NCI-H146 treated with DMSO at 0.1 percent for 48 hours (cell line): ENCODE measurements around the gene VIT.

Experiments
- DNase-seq: peaks from one replicate; lab custom pipeline; 2025; ENCODE audit not compliant: unreplicated experiment; lab: John Stamatoyannopoulos, UW

The VIT gene

DNA sequence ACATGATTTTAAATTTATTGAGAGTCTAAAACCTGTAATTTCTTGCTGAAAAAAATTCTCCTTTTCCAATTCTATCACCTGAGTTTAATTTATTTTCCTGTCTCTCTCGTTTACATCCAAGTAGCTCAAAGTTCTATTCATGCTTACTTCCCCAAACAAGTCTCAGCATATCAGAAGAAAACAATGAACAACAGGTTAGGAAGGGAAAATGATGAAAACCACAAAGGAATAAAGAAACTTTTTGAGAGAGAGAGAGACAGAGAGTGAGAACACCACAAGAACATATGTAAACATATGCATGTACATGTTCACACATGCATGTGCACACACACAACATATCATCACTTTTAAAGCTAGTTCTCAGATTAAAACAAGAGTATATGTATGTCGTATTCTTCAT lies 157.7 kb downstream of the VIT start:
- DNase-seq, result no peak

DNA sequence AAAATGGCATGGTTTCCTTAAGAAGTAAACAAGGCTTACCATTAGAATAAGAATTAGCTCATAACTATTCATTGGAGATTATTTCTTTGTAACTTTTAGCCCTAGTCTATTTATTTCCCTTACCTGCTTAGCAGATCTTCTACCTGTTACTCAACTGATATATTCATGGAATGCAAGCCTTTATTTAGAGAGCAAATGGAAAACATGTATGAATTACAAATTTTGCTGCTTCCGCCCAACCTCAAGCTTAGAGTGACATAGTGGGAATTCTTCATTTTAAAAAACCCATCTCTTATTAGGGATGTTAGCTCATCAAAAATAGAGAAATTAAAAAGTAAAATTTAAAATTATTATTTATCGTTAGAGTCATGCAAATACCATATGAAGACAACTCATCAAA lies 158.9 kb downstream of the VIT start:
- no peak for DNase-seq

DNA sequence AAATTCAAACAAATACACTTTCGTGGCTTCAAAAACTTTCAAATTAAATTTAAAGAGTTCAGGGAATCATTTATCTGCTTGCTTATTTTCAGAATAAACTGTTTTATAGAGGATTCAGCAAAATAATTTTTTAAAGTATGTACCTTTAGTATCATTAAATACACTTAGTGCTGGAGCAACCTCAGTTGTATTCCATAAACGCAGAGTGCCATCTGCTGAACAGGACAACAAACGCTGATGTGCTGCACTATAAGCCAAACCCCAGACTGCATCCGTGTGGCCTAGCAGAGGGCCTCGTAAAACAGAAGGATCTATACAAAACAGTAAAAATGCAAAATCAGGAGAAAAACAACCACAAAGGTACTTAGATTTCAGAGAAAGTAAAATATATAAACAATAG lies 161.2 kb downstream of the VIT start:
- DNase-seq, result no peak

DNA sequence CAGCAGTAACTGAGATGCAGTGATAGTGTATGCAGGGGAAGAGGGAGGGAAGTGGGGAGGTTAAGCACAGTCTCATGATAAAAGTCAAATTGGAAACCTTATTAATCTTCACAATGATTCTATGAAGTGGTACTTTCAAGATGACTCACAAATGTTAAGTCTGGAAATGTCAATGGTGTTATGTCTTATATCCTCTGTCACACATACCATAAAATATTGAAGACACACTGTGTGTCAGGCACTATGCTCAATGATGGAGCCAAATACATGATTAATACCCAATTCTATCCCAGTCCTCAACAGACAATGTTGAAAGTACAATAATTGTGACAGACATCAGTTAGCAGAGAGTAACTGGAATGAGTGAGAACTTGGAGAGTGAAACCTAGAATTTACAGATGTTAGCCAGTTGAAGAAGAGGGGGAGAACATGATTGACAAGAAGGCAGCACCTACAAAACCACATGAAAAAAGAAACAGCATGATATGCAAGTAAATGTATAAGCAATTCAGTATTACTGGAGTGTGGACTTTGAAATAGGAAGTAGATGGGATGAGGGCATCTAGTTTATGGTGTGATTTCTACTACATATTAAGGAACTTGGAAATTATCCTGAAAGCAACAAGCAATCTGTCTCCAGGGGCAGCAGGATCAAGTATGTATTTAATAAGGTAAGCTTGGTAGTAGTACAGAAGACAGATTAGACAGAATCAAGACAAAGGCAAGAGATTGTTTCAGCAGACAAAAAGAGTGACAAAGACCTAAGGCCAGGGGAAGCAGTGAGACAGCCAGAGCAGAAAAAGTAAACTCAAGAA lies 162.3 kb downstream of the VIT start:
- DNase-seq, result no peak

DNA sequence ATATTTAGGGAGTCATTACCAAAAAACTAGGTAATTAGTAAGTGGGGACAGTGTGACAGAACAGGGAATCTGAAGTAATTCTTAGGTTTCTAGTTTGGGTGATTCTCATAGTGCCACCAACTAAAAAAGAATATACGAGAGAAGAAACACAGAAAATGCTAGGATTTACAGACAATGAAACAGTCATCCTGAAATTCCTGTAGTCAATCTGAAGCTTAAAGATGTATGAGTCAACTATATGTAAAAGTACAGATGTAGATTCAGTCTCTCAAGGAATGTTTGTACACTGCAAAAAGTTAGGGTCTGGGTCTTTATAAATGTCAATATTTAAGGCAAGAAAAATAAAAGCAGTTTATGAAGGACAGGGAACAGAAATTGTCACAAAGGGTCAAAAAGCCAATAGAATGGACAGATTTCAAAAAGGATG lies 162.9 kb downstream of the VIT start:
- DNase-seq, result no peak

DNA sequence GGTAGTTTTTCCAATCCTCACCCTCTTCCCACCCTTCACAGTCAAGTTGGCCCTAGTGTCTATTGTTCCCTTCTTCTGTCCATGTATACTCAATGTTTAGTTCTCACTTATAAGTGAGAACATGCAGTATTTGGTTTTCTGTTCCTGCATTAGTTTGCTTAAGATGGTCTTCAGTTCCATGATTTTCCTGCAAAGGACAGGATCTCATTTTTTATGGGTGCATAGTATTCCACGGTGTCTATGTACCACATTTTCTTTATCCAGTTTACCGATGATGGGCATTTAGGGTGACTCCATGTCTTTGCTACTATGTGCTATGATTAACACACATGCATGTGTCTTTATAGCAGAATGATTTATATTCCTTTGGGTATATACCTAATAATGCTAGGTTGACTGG lies 165.4 kb downstream of the VIT start:
- DNase-seq, result no peak
